ENCODE data around the gene CNR1. TPM values are rescaled to one million over a fixed set of nuclear protein-coding genes. Genes with fewer than 3 reads are reported as not detected.

CNR1 gene
- total RNA-seq (2021) (0.23 to 0.48 TPM (median 0.25 TPM) in 3 replicates), Bru-seq, nascent RNA (percentile 37 among the genes with signal in this experiment)
- long read RNA-seq, experiment 1, full-length matches to known transcripts: 1 of 1 reads
- long read RNA-seq, experiment 1, partial matches to known transcripts: 0 of 1 reads
- long read RNA-seq, experiment 1, other reads (novel, unspliced or antisense): 0 of 1 reads
- long read RNA-seq, experiment 2: 0 reads
- long read RNA-seq, experiment 3: 0 reads

GRCh38 chr6:88165844-88166492 lies at the start of gene CNR1:
TSS of gene CNR1 (minus strand) at chr6:88166347. CDS start at chr6:88145274, 21,073 bp downstream.
- Mint-ChIP-seq H3K4me3 (peak within 1 kb of the TSS; percentile 82), H3K27me3 (ENCODE audit: low read depth) (peaks cover 62% of the 10 kb centered on the region), H3K27ac (no peak within 1 kb of the TSS), H3K4me1 (peaks cover 16% of the 10 kb centered on the region), H3K36me3 (no peaks in the 10 kb centered on the region), H3K9me3 (no peaks in the 10 kb centered on the region)
- peak; percentile 78; the same call in 1 of the 2 replicates for TF ChIP-seq ZNF423 (CRISPR knock-in tag; IDR thresholded peaks at IDR 0.05)
- no peak for TF ChIP-seq ZMAT4 (CRISPR knock-in tag; IDR thresholded peaks at IDR 0.05)
- TF ChIP-seq HMGXB4 (CRISPR knock-in tag; IDR thresholded peaks at IDR 0.05): no peak; the same call in 1 of the 2 replicates
- TF ChIP-seq SMAD4 (CRISPR knock-in tag; IDR thresholded peaks at IDR 0.05): no peak
- 0 out of 2 replicates have a peak, but pooled peaks have one; percentile 48 for TF ChIP-seq ZBTB43 (CRISPR knock-in tag; IDR thresholded peaks at IDR 0.05)
- TF ChIP-seq FOXP4 (CRISPR knock-in tag; IDR thresholded peaks at IDR 0.05): no peak
- TF ChIP-seq ATF2 (CRISPR knock-in tag; IDR thresholded peaks at IDR 0.05; ENCODE audit: borderline replicate concordance, low read depth): 0 out of 2 replicates have a peak, but pooled peaks have one; percentile 23
- 0 out of 2 replicates have a peak, but pooled peaks have one; percentile 38 for TF ChIP-seq ZNF512 (CRISPR knock-in tag; IDR thresholded peaks at IDR 0.05; ENCODE audit: borderline replicate concordance)
- peak; percentile 74 for TF ChIP-seq USF2 (CRISPR knock-in tag; IDR thresholded peaks at IDR 0.05)
- TF ChIP-seq MYBL2 (CRISPR knock-in tag; IDR thresholded peaks at IDR 0.05): no peak
- TF ChIP-seq NFE2L1 (CRISPR knock-in tag; IDR thresholded peaks at IDR 0.05): peak; percentile 23; the same call in 1 of the 2 replicates
- TF ChIP-seq USF1 (CRISPR knock-in tag; IDR thresholded peaks at IDR 0.05): peak; percentile 62; the same call in 1 of the 2 replicates
- no peak for TF ChIP-seq MAX (CRISPR knock-in tag; IDR thresholded peaks at IDR 0.05)
- TF ChIP-seq ZBTB21 (CRISPR knock-in tag; IDR thresholded peaks at IDR 0.05; ENCODE audit: borderline replicate concordance): no peak
- TF ChIP-seq ZNF416 (CRISPR knock-in tag; IDR thresholded peaks at IDR 0.05): no peak
- no peak for TF ChIP-seq MLX (CRISPR knock-in tag; IDR thresholded peaks at IDR 0.05)
- no peak for TF ChIP-seq NFATC4 (CRISPR knock-in tag; IDR thresholded peaks at IDR 0.05)
- no peak for TF ChIP-seq TP53 (CRISPR knock-in tag; IDR thresholded peaks at IDR 0.05)
- ATAC-seq (peak; percentile 61), DNase-seq (ENCODE audit: low spot score) (peak; percentile 47)
- ChIA-PET CTCF (no interaction called here), POLR2A (interaction anchor here (0.6 kb wide), 1 partner anchor 12 kb away, joined by 3 read pairs; no protein-coding TSS in a partner anchor)

All from WTC11 (cell line).